Measurements from ENCODE around the gene SHPK. TPM values are rescaled to one million over a fixed set of nuclear protein-coding genes. Genes with fewer than 3 reads are reported as not detected.

Gene SHPK
- total and polyA plus RNA-seq, 2 of the 4 experiments (the other 2 are of a cell fraction), result 11.1 to 14.3 TPM

DNA sequence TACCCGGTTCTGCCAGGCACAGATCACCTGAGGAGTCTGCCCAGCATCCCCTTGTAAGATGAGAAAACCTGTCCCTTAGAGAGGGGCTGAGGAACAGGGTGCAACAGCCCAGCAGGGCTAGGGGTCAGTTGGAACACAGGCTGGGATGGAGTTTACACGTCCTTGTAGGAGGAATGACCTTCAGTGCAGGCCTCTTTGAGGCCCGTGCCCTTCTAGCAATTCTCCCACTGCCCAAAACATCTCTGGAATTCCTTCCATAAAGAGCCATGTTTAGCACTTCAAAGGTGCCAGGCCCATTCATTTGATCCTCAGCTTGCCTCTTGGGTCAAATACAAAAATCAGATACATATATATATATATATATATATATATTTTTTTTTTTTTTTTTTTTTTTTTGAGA, 5.0 kb upstream of the SHPK start:
- Histone ChIP-seq H3K27ac (ENCODE audit: insufficient read depth, low read length) (no peak overlapping the region), H3K27me3 (ENCODE audit: control insufficient read depth, insufficient read depth, low read length) (no peaks in the 10 kb centered on the region), H2BK20ac (ENCODE audit: low read depth, low read length) (no peak overlapping the region), H2BK5ac (ENCODE audit: low read depth, low read length, poor library complexity, severe bottlenecking) (no peak overlapping the region), H2BK15ac (ENCODE audit: low read depth, low read length) (no peak overlapping the region), H3K4ac (ENCODE audit: low read depth, low read length) (no peak overlapping the region), H2AFZ (replicated peaks; ENCODE audit: low read length, poor library complexity) (no peak overlapping the region), H3K36me3 (ENCODE audit: control insufficient read depth, insufficient read depth, low read length) (peaks cover 15% of the 10 kb centered on the region; the same call in 1 of the 2 replicates), H2BK120ac (ENCODE audit: low read depth, low read length) (no peak overlapping the region), H4K20me1 (ENCODE audit: insufficient read depth, low read length) (peaks cover 3% of the 10 kb centered on the region; the same call in 1 of the 2 replicates), H3K14ac (replicated peaks; ENCODE audit: low read depth, low read length) (no peak overlapping the region), H3K9ac (ENCODE audit: low read depth, low read length) (no peak overlapping the region), H3K9me1 (ENCODE audit: insufficient read depth, low read length) (peaks cover 8% of the 10 kb centered on the region; the same call in 1 of the 2 replicates), H3K79me1 (ENCODE audit: low read depth in 1 of 2, low read length in 2 of 2) (peaks cover 7 to 20% of the 10 kb centered on the region in 2 experiments; a peak in 3 of 4 replicates), H4K5ac (ENCODE audit: low read depth, low read length) (no peak overlapping the region), H3K9me3 (ENCODE audit: control insufficient read depth, insufficient read depth, low read length) (no peaks in the 10 kb centered on the region), H3K23ac (ENCODE audit: low read depth, low read length) (no peak overlapping the region), H3K18ac (ENCODE audit: low read depth, low read length) (no peak overlapping the region), H4K8ac (ENCODE audit: low read depth in 2 of 2, low read length in 2 of 2) (no peak overlapping the region), H3K4me3 (ENCODE audit: insufficient read depth, low read depth, low read length) (no peak overlapping the region), H2AK5ac (ENCODE audit: low read depth, low read length) (no peak overlapping the region), H3K4me1 (ENCODE audit: control insufficient read depth, insufficient read depth, low read length) (peaks cover 3% of the 10 kb centered on the region; the same call in 1 of the 2 replicates), H3K56ac (ENCODE audit: extremely low read depth, insufficient read depth, low read length) (no peak overlapping the region), H3K4me2 (ENCODE audit: low read depth, low read length) (no peak overlapping the region), H4K91ac (ENCODE audit: insufficient read depth, low read depth, low read length) (no peak overlapping the region), H2AK9ac (replicated peaks; ENCODE audit: low read depth, low read length, poor library complexity) (no peak overlapping the region)
- ATAC-seq (ENCODE audit: low read depth) (no peak), DNase-seq (no peak)
- dilution Hi-C loops (cut with HindIII; ENCODE audit: low sequenced_read_pairs, unreplicated experiment) (no loop called here), intact Hi-C loops (cut with micrococcal nuclease) (no loop called here), in situ Hi-C loops (cut with MboI; ENCODE audit: low sequenced_read_pairs) (loop anchor here (10.0 kb wide), 2 partner anchors 596 to 806 kb away; no protein-coding TSS in a partner anchor)
- TF ChIP-seq, protein P1, sequence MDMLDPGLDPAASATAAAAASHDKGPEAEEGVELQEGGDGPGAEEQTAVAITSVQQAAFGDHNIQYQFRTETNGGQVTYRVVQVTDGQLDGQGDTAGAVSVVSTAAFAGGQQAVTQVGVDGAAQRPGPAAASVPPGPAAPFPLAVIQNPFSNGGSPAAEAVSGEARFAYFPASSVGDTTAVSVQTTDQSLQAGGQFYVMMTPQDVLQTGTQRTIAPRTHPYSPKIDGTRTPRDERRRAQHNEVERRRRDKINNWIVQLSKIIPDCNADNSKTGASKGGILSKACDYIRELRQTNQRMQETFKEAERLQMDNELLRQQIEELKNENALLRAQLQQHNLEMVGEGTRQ (IDR thresholded peaks at IDR 0.05; ENCODE audit: low read depth, low read length), result no peak
- no peak for TF ChIP-seq FOS (IDR thresholded peaks at IDR 0.05; ENCODE audit: low read depth, low read length)
- ChIA-PET POLR2A (ENCODE audit: unreplicated experiment) (no interaction called here), CTCF (no interaction called here)
- no CpG with 5 or more reads among the region's 3 CpGs for WGBS, 2 experiments (ENCODE audit: extremely low coverage in 2 of 2, insufficient read length in 1 of 2)
- no TSS peak for BruUV-seq (replicated peaks)
